NCI-H69 (cell line): ENCODE data around the gene BCL2L13.
A peak's percentile ranks its signal among the peaks of the same experiment; 100 is the strongest.

ENCODE experiments used
- DNase-seq: peaks from one replicate; lab custom pipeline; 2025; lab: John Stamatoyannopoulos, UW

Gene BCL2L13

DNA sequence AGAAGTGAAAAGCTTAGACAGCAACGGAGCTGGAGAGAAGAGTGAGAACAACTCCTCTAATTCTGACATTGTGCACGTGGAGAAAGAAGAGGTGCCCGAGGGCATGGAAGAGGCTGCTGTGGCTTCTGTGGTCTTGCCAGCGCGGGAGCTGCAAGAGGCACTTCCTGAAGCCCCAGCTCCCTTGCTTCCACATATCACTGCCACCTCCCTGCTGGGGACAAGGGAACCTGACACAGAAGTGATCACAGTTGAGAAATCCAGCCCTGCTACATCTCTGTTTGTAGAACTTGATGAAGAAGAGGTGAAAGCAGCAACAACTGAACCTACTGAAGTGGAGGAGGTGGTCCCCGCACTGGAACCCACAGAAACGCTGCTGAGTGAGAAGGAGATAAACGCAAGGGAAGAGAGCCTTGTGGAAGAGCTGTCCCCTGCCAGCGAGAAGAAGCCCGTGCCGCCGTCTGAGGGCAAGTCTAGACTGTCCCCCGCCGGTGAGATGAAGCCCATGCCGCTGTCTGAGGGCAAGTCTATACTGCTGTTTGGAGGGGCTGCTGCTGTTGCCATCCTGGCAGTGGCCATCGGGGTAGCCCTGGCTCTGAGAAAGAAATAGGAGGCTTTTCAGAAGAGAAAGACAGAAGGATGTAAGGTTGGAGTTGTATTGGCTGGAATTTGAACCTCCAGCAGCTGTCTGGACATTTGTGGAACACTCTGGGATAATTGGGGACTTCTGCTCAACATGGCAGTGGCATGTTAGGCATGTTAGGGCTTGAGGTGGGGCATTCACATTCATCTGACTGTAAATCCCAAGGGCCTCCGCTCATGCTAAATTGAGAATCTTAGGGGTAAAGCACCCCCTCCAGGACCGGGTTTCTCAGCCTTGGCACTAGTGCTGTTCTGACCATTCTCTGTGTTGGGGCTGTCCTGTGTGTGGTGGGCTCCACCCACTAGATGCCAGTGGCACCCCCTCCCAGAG, 88.7 kb downstream of the BCL2L13 start:
- DNase-seq = no peak

DNA sequence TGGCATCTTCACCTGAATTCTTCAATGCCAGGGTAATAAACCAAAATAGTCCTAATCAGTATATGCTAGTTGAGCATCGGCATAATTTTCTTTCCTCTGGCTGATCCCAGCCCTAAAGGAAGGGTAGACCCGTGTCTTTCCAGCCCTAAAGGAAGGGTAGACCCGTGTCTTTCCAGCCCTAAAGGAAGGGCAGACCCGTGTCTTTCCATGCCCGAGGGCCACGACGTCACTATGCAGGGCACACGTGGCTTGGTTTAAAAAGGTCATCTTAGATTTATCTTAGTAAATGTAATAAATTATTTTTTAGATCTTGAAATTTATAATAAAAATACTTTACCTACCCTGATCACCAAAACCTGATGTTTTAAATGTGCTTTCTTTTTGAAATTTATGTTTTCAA, 90.2 kb downstream of the BCL2L13 start:
- DNase-seq = no peak

DNA sequence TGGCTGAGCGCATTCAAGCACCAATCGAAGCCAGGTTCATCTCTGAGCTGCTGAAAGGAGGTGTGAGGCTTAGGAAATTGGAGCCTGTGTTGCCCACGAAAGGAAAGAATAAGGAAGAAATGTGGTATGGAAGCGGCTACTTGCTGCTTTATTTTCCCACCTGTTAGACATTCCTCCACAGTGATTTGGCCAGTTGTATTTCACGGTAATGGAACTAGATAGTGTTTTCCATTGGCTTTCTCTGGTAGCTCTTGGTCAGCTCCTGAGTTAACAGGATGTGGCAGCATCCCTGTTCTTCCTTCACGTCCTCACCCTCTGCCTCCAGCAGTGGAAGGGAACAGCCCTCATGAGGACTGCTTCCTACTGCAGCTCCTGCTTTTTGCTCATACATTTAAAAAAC, 91.0 kb downstream of the BCL2L13 start:
- DNase-seq = no peak

DNA sequence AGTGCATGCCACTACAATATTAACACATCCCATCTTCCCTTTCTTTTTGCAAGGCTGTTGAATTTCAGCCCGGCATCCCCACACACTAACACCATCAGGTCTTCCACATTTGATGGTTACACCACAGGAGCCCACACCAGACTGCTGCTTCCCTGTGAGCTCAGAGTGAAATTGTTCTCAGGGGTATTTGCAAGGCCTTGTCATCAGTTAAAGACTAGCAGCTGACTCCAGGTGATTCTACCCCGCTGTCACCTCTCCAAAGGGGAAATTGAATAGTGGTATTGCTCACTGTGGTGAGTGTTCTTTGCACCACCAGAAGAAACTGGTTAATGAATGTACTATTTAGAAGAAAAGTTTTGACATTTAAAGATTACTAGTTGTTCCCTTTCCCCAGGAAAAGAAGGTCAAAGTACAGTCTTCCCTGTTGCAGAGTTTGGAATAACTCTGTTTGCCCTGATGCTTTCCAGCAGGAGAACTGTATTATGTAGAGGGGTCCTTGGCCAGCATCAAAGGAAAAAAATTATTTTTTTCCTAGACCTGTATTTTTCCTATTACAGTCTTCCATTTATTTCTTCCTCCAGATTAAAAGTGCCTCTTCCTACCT, 93.8 kb downstream of the BCL2L13 start:
- no peak for DNase-seq

DNA sequence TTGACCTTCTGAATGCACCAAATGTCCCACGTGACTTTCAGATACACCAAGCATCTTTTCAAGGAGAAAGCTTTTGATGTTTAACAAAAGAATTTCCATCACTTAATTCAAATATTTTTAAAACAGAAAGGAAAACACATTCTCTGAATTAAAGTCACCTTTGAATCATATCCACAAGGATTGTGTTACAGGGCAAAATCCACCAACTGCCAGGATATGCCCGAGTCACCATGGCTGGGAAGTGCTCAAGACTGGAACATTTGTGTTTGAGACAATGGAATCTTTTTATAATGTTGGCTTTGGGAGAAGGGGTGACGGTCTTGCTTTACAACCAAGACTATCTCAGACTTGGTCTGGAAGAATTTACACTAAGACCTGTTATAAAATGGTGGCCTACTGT, 94.9 kb downstream of the BCL2L13 start:
- no peak for DNase-seq

DNA sequence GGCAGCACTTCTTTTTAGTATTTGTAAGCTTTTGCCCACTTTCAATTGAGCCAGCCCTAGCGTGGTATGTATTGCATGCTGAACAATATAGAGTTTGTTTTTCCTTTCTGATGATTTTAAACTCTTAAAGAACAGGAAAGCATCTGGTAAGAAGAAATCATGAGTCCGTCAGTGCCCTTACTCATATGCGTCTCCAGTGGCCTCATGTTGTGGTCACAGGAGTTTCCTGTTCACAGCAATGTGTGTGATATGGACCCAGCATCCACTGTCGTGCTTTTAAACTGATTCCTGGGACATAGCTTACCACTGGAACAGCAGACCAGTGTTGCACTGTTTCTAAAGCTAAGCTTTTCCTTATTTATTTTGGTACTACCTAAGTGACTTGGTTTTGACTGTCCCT, 95.6 kb downstream of the BCL2L13 start:
- no peak for DNase-seq

DNA sequence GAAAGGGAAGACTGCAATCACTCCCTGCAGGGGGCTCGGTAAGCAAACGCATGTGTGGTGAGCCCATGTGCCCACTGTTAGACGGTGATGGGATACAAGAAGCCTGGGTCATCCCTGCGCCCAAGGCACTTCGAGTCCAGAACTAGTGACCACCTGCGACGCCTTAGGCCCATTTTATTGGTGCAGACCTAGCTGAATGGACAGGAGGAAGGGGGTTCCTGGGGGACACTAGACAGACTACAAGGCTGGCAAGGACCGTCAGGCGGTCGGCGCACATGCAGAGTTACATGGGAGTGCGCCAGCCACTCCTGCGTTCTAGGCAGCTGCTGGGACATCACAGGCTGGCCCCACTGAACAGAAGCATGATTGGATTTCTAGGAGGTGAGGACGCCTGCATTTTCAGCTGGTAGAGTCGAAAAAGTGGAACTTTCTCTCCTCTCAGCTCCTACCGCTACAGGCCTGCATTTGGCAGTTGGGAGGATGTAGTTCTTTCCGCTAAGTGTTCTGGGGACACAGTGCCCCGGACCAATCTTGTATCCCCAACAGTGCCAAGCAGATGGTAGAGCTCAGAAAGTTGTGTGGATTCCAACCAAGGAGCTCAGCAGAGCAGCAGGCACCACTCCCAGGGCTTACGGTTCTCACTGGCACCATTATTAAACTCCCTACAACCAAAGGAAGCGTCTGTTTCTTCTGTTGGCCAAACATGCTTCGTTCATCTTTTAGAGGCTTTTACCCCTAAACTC, 100.0 kb downstream of the BCL2L13 start:
- no peak for DNase-seq

DNA sequence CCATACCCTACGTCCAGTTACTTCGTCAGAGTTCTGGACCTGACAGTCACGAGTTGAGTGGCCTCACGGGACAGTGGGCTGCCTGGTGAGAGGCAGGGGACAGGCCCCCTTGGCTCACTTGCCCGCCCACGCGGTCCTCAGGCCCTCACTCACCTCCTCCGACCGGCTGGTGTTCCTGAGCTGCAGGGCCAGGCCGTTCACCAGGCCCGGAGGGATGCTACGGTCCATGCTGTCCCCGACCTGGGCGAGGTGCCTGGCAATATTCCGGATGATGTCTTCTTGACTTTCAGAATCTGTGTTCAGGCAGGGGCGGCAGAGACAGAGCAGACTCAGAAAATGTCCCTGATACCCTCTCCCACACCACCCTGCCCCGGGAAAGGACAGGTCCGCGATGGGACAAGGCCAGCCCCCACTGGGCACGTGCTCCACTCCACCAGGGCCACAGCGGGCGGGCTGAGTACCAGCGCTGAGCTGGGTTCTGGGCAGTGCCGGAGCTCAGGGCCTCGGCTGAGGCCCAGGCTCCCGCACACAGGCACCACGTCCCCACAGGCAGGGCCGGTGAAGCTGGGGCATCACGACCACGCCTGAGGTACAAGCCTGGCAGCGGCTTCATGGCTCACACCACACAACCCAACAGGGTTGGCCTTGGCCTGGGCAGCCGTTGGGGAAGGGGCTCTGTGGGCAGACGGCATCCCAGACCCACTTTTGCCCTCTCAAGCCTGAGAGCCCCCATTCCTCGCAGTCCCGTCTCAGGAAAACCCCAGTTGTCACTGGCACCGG, 100.8 kb downstream of the BCL2L13 start:
- no peak for DNase-seq

DNA sequence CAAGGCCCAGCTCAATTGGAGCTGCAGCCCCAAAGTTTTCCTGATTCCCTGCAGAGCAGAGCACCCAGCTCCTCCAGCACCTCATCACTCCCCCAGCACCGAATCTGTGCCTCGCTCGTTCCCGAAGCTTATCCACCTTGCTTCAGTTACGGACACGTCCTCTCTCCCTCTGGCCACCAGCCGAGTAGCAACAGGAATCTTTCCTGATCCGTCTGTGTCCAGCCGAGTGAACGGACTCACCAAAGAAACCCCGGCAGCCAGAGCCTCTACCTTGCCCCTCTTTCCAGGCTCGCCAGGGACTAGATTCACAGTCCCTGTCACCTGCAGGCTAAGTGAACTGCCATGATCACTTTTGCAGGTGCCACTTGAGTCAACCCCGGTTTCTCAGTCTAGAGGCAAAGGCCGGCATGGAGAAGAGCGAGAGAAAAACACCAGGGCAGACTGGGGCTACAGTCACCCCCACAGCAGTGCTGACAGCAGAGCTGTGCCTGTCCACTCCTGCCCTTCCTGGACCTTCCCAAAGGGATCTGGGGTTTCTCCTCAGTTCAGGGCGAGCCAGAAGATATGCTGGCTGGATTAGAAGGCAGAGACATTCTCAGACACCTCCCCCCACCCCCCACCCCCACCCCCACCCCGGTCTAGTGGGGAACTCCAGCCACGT, 103.4 kb downstream of the BCL2L13 start:
- DNase-seq = no peak

DNA sequence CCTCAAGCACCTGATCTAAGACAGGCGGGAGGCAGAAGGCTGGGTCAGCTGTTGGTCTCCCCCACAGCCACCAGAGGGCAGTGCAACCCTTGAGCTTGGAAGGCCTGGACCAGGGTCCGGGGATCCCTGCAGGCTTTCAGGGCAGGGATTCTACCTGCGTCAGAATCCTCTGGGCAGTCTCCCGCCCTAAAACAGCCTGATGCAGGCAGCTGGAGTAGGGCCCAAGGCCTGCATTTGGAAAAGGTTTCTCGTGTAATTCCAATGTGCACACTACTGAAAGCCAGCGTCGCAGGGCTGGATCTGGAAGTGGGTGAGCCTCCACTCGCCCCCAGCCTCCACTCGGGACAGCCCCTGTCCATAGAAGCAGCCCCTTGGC, 104.0 kb downstream of the BCL2L13 start:
- peak; percentile 82 for DNase-seq

DNA sequence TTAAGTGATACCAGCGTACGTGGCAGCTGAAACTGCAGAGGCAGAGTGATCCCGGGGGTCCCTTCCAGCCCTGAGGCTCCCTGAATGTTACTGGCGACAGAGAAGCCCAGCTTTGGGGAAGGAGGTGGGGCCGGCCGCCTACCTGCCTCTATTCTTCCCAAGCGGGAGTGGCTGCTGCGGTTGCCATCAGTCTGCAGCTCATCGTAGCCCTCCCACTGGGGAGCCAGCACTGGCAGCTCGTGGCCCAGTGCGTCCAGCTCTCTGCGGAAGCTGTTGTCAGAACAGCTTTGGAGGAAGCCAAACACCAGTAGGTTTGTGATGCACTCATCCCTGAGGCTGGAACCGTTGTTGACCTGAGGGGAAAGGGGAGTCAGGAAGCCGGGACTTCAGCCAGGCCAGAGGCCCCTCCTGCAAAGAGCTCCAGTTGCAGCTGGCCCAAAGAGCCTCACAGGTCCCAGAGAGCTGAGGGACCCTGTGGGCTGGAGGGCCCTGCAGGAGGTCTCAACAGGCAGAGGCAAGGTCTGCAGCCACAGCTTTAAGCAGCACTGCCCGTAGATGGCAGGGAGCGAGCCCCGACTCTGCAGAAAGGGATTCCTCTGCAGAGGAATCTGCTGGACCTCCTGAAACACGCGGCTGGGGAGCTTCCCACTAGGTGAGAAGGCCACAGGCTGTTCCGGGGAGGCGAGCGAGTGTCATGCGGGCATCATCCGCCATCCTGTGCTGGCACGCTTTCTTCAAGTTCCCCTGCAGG, 105.3 kb downstream of the BCL2L13 start:
- DNase-seq = no peak

DNA sequence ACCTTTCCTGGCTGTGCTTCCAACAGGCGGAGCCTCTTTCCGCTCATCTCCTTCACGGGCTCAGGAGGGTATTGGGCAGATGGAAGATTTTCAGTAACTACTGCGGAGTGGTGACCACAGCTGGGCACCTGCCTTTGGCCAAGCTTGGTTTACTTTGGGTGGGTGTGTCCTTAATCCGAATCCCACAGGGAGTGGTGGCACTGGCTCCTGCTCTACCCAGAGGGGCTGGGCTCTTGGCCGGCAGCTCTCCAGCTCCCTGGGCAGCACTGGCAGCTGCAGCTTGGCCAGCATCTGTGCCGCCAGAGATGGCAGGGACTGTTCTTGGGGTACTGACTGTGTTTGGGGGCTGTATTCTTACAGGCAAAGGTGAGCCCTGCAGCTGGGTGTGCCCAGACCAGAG, 105.9 kb downstream of the BCL2L13 start:
- DNase-seq = peak; percentile 65

DNA sequence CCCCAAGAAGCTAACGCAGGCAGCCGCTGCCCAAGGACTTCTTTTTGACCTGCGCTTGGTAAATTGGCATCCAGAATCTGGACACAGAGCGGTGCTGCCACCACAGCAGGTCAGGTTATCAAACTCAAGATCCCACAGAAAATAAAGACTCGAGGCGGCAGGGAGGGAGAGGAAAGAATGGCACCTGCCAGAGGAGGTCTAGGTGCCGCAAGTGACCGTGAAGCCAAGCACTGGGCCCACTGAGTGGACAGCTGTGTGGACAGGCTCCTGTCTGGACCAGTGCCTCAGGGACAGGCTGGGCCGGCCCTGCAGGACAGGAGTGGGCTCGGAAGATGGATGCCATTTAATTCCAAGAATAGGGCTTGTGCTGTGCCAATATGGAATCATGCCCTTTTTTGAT, 108.4 kb downstream of the BCL2L13 start:
- DNase-seq = no peak

DNA sequence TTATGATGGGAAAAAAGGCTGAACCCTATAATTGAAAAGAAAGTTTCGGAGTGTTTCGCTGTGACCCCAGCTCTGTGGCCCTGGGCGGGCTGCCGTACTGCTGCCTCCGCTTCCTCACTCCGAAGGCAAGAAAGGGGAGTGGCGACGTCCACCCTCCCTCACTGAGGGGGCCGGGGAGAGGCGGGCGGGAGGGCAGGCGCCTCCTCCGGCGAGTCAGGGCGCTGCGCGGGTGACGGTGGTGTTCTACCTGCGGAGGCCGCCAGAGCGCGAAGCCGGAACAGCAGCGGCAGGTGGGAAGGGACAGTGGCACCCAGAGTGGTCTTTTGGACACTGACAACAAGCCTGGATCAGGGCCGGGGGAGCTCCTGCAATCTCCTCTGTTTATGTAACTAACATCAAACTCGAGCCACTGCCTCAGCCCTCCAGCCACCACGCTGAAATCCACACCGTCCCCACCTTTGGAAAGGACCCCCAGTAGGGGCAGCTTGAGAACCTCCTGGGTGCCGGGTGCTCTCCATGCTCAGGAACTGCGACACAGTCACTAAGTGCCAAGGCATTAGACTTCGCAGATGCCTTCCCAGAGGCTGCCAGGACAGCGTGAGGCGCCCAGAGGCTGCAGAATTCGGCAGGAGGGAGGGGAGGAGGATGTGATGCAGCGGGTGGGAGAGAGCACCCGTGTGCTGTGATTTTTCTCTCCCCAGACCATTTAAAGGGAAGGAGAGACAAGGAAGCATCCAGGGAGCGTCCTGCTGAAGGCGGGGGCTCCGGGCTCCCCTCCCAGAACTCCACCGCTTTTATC, 110.2 kb downstream of the BCL2L13 start:
- no peak for DNase-seq

DNA sequence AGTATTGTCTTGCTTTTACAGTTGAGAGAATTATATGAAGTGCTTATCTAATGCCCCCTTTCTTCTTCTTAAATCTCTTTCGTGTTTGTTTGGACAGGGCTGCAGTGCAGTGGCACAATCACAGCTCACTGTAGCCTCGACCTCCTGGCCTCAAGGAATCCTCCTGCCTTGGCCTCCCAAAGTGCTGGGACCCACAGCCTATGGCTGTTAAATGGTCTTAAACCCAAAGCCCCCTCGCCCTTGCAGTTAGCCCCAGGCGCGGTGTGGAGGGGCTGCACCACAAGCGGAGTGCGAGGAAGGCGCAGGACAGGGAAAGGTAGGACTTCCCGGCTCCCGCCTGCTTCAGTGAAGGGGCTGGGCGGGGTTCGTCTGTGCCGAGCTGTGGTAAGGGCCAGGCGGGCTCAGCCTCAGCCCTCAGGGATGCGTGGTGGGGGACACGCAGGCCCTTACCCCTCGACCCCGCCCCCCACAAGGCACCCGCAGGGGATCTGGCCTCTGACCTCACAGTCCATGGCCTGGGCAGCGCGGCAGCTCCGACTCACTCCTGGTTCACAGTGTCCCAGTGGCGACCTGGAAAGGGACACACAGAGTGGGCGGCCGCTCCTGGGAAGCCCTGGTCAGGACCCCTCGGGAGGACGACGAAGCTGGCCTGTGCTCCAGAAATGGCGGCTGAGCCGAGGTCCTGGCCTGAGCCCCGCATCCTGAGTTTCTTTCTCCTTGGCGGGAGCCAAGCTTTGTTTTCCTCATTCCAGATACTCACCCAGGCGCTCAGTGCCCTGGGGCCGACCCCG, 111.2 kb downstream of the BCL2L13 start:
- DNase-seq = no peak

DNA sequence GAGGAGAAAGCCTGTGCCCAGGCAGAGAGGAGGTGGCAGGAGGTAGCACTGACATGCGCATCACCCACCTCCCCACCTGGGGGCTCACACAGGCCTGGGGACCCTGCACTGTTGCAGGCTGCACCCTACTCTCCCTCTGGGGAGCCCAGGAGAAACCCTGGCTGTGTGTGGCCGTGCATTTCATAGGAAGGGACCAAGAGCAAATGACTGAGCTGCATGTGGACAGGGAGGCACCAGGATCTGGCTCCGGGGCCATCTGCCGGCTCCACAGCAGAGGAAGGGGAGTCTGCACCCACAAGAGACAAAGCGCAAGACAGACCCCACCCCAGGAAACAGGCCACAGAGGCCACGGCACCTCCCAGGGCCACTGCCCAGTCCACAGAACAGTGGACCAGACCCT, 113.0 kb downstream of the BCL2L13 start:
- DNase-seq = no peak

DNA sequence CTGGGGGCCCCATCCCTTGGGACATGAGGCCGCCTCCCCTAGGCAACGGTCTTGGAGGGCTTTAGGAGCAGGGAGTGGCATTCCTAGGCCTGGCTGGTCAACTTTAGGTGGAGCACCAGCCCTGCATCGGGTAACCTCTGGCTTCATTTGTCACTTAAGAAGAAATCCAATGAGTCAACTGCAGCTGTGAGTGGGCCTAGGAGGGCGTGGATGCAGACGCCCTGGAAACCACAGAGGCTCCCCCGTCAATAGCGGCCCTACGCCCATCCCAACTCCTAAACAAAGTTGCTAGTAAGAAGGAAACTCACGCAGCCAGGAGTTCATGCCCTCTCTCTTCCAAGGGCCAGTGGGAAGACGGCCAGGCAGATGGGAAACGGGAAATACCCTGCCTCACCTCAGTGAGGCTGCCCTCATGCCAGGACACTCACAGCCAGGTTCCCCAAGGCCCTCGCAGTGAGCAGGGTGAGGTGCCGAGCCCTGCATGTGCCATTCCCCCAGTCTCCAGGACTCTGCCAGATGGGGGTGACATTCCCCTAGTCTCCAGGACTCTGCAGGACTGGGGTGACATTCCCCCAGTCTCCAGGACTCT, 114.9 kb downstream of the BCL2L13 start:
- no peak for DNase-seq

DNA sequence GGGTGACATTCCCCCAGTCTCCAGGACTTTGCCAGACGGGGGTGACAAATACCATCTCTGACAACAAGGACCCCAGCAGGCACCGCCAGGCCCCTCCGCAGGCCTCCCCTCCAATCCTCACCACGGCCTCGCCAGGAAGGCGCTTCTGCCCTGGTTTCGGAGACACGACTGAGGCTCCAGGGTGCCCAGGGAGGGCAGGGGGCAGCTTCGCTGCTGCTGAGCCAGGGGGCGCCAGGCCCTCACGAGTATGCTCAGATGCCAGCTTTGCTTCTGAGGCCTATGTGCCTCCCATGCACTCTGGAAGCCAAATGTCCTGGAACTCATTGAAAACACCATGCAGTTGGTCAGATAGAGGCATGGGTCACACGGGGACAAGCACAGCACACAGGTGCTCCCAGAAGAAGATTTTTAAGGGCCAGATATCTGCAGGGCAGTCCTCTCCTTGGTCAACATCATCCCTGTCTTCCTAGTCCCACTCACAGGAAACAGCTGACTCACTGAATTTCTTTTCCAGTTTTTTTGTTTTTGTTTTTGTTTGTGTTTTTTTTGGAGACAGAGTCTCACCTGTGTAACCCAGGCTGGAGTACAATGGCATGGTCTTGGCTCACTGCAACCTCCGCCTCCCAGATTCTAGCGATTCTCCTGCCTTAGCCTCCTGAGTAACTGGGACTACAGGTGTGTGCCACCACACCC, 115.8 kb downstream of the BCL2L13 start:
- peak; percentile 25 for DNase-seq
